OCI-LY3 (cell line): ENCODE measurements around the gene HERC2.

Source experiments
- H2AFZ ChIP-seq: fragments of 200-600, 300-600 bp; shearing (Covaris generic); 2 replicates; pipeline ENCODE4 v1.6.0; 2014; ENCODE audit warnings: antibody characterized with exemption, low read depth, low read length
- H3K27ac ChIP-seq: fragments of 200-600, 300-600 bp; sonication (generic); 2 replicates; pipeline ENCODE4 v1.5.1; 2014; ENCODE audit warnings: mild to moderate bottlenecking, low read length, moderate library complexity, mixed read lengths
- H3K27me3 ChIP-seq: fragments of 200-600, 300-600 bp; sonication (generic); 2 replicates; pipeline ENCODE4 v1.6.1; 2014; ENCODE audit warnings: low read depth, low read length, mixed read lengths
- H3K36me3 ChIP-seq: fragments of 200-600, 300-600 bp; sonication (generic); replicated peaks from 2 replicates; pipeline ENCODE3; 2014; ENCODE audit warnings: low read depth, low read length, mixed read lengths
- H3K4me1 ChIP-seq: fragments of 300-600, 200-600 bp; sonication (generic); 2 replicates; pipeline ENCODE4 v1.6.1; 2014; ENCODE audit warnings: low read length, mixed read lengths
- H3K4me2 ChIP-seq: fragments of 200-600, 300-600 bp; sonication (generic); 2 replicates; pipeline ENCODE4 v1.6.1; 2014; ENCODE audit warnings: low read length, mixed read lengths
- H3K4me3 ChIP-seq: fragments of 300-600, 200-600 bp; sonication (generic); 2 replicates; pipeline ENCODE4 v1.5.1; 2014; ENCODE audit warnings: antibody characterized with exemption, mild to moderate bottlenecking, low read length, moderate library complexity
- H3K79me2 ChIP-seq: fragments of 300-600, 200-600 bp; shearing (Covaris generic); 2 replicates; pipeline ENCODE4 v1.6.1; 2014; ENCODE audit warnings: mild to moderate bottlenecking, low read length, mixed read lengths
- H3K9ac ChIP-seq: fragments of 300-600, 200-600 bp; shearing (Covaris generic); 2 replicates; pipeline ENCODE4 v1.6.0; 2014; ENCODE audit warnings: mild to moderate bottlenecking, low read length, moderate library complexity
- H3K9me3 ChIP-seq: fragments of 200-600, 300-600 bp; shearing (Covaris generic); 2 replicates; pipeline ENCODE4 v1.6.1; 2014; ENCODE audit warnings: low read length, mixed read lengths; ENCODE audit not compliant: insufficient read depth
- H4K20me1 ChIP-seq: fragments of 200-600, 300-600 bp; sonication (generic); 2 replicates; pipeline ENCODE4 v1.6.1; 2016; ENCODE audit warnings: low read length, mixed read lengths; ENCODE audit not compliant: insufficient read depth
- CTCF ChIP-seq: fragments of 200-600, 300-600 bp; sonication (generic); IDR thresholded peaks from 2 replicates; pipeline ENCODE4 v1.5.1; 2014; ENCODE audit warnings: antibody characterized with exemption, low read length, low read depth
- EZH2phosphoT487 ChIP-seq: fragments of 200-600 bp; shearing (Covaris generic); IDR thresholded peaks from 2 replicates; pipeline ENCODE4 v1.6.1; 2018; ENCODE audit warnings: antibody characterized with exemption, mixed run types, low read depth

HERC2 gene

GRCh38 chr15:28109626-28110455 is 212.1 kb downstream of the HERC2 start:
- Histone ChIP-seq H3K27ac (no peak overlapping the region), H3K9me3 (no peaks in the 10 kb centered on the region), H4K20me1 (no peaks in the 10 kb centered on the region), H3K4me2 (no peak overlapping the region), H3K9ac (no peak overlapping the region), H2AFZ (no peak overlapping the region), H3K27me3 (no peaks in the 10 kb centered on the region), H3K4me1 (no peaks in the 10 kb centered on the region), H3K36me3 (peaks cover 5% of the 10 kb centered on the region), H3K4me3 (no peak overlapping the region), H3K79me2 (no peaks in the 10 kb centered on the region)
- no peak for TF ChIP-seq EZH2phosphoT487
- TF ChIP-seq CTCF, result no peak

GRCh38 chr15:28107904-28108275 is 214.1 kb downstream of the HERC2 start:
- TF ChIP-seq EZH2phosphoT487 (no peak), CTCF (no peak)
- H3K27me3 ChIP-seq, result no peaks in the 10 kb centered on the region
- H2AFZ ChIP-seq, result no peak overlapping the region
- no peaks in the 10 kb centered on the region for H3K4me1 ChIP-seq
- no peak overlapping the region for H3K4me2 ChIP-seq
- no peaks in the 10 kb centered on the region for H3K79me2 ChIP-seq
- H3K9ac ChIP-seq, result no peak overlapping the region
- no peak overlapping the region for H3K27ac ChIP-seq
- no peak overlapping the region for H3K4me3 ChIP-seq
- H3K36me3 ChIP-seq, result peaks cover 5% of the 10 kb centered on the region
- no peaks in the 10 kb centered on the region for H3K9me3 ChIP-seq
- no peaks in the 10 kb centered on the region for H4K20me1 ChIP-seq

- no peaks in the 10 kb centered on the region for H3K9me3 ChIP-seq
- H3K79me2 ChIP-seq, result no peaks in the 10 kb centered on the region
- no peak overlapping the region for H2AFZ ChIP-seq
- no peak overlapping the region for H3K4me3 ChIP-seq
- peaks cover 5% of the 10 kb centered on the region for H3K36me3 ChIP-seq
- TF ChIP-seq EZH2phosphoT487 (no peak), CTCF (no peak)
- H3K4me2 ChIP-seq, result no peak overlapping the region
- no peaks in the 10 kb centered on the region for H3K27me3 ChIP-seq
- H3K27ac ChIP-seq, result no peak overlapping the region
- H3K4me1 ChIP-seq, result no peaks in the 10 kb centered on the region
- H4K20me1 ChIP-seq, result no peaks in the 10 kb centered on the region
- no peak overlapping the region for H3K9ac ChIP-seq
Observed at GRCh38 chr15:28107111-28107903, 214.7 kb downstream of the HERC2 start.
